ENCODE data around the gene CCDC39. TPM values are rescaled to one million over a fixed set of nuclear protein-coding genes. Genes with fewer than 3 reads are reported as not detected.

Gene CCDC39
- total RNA-seq, 1 donor from 2014 or later = 0.13 TPM

- no peak overlapping the region for H3K4me3 ChIP-seq (ENCODE audit: low read depth, low read length)
- no peak for DNase-seq (ENCODE audit: low read depth)
- TF ChIP-seq CTCF (IDR thresholded peaks at IDR 0.05; ENCODE audit: insufficient read depth, low read length, poor library complexity, severe bottlenecking) = no peak
- no peaks in the 10 kb centered on the region for H3K36me3 ChIP-seq (ENCODE audit: control insufficient read depth, insufficient read depth, low read length)
- H3K27me3 ChIP-seq (ENCODE audit: control insufficient read depth, insufficient read depth, low read length) = no peaks in the 10 kb centered on the region
Measured at GRCh38 chr3:180646187-180646790, 33.0 kb downstream of the CCDC39 start.

GRCh38 chr3:180640987-180641386, 38.3 kb downstream of the CCDC39 start:
- no peak for TF ChIP-seq CTCF (IDR thresholded peaks at IDR 0.05; ENCODE audit: insufficient read depth, low read length, poor library complexity, severe bottlenecking)
- no peak for DNase-seq (ENCODE audit: low read depth)
- no peak overlapping the region for H3K4me3 ChIP-seq (ENCODE audit: low read depth, low read length)
- no peaks in the 10 kb centered on the region for H3K36me3 ChIP-seq (ENCODE audit: control insufficient read depth, insufficient read depth, low read length)
- H3K27me3 ChIP-seq (ENCODE audit: control insufficient read depth, insufficient read depth, low read length) = no peaks in the 10 kb centered on the region

- peak; percentile 1 for TF ChIP-seq CTCF (IDR thresholded peaks at IDR 0.05; ENCODE audit: insufficient read depth, low read length, poor library complexity, severe bottlenecking)
- Histone ChIP-seq H3K36me3 (ENCODE audit: control insufficient read depth, insufficient read depth, low read length) (no peaks in the 10 kb centered on the region), H3K27me3 (ENCODE audit: control insufficient read depth, insufficient read depth, low read length) (no peaks in the 10 kb centered on the region), H3K4me3 (ENCODE audit: low read depth, low read length) (no peak overlapping the region)
- DNase-seq (ENCODE audit: low read depth) = no peak
Measured at GRCh38 chr3:180633722-180634121, 45.6 kb downstream of the CCDC39 start.

- Histone ChIP-seq H3K36me3 (ENCODE audit: control insufficient read depth, insufficient read depth, low read length) (no peaks in the 10 kb centered on the region), H3K4me3 (ENCODE audit: low read depth, low read length) (no peak overlapping the region), H3K27me3 (ENCODE audit: control insufficient read depth, insufficient read depth, low read length) (no peaks in the 10 kb centered on the region)
- no peak for TF ChIP-seq CTCF (IDR thresholded peaks at IDR 0.05; ENCODE audit: insufficient read depth, low read length, poor library complexity, severe bottlenecking)
- no peak for DNase-seq (ENCODE audit: low read depth)
Measured at GRCh38 chr3:180631317-180631716, 48.0 kb downstream of the CCDC39 start.

- no peak for TF ChIP-seq CTCF (IDR thresholded peaks at IDR 0.05; ENCODE audit: insufficient read depth, low read length, poor library complexity, severe bottlenecking)
- Histone ChIP-seq H3K27me3 (ENCODE audit: control insufficient read depth, insufficient read depth, low read length) (no peaks in the 10 kb centered on the region), H3K36me3 (ENCODE audit: control insufficient read depth, insufficient read depth, low read length) (no peaks in the 10 kb centered on the region), H3K4me3 (ENCODE audit: low read depth, low read length) (no peak overlapping the region)
- no peak for DNase-seq (ENCODE audit: low read depth)
Measured at GRCh38 chr3:180630371-180630770, 48.9 kb downstream of the CCDC39 start.

- no peak overlapping the region for H3K4me3 ChIP-seq (ENCODE audit: low read depth, low read length)
- no peaks in the 10 kb centered on the region for H3K36me3 ChIP-seq (ENCODE audit: control insufficient read depth, insufficient read depth, low read length)
- no peaks in the 10 kb centered on the region for H3K27me3 ChIP-seq (ENCODE audit: control insufficient read depth, insufficient read depth, low read length)
- no peak for DNase-seq (ENCODE audit: low read depth)
- TF ChIP-seq CTCF (IDR thresholded peaks at IDR 0.05; ENCODE audit: insufficient read depth, low read length, poor library complexity, severe bottlenecking) = no peak
Measured at GRCh38 chr3:180626844-180627243, 52.4 kb downstream of the CCDC39 start.

All from kidney epithelial cell (primary cell).